HG03521 (cell line): Measurements from ENCODE around the gene TMEM135.
"Not testable (repeated sequence)": the region's sequence is repeated elsewhere in the genome, so short reads cannot be mapped to it uniquely, and the experiment has no call there.

Experiments
- ATAC-seq: cut with Tn5 transposase; IDR thresholded peaks from one replicate; pipeline ENCODE4 v1.9.1; 2021; ENCODE audit warnings: mild to moderate bottlenecking, moderate library complexity; ENCODE audit not compliant: unreplicated experiment

TMEM135 gene

DNA sequence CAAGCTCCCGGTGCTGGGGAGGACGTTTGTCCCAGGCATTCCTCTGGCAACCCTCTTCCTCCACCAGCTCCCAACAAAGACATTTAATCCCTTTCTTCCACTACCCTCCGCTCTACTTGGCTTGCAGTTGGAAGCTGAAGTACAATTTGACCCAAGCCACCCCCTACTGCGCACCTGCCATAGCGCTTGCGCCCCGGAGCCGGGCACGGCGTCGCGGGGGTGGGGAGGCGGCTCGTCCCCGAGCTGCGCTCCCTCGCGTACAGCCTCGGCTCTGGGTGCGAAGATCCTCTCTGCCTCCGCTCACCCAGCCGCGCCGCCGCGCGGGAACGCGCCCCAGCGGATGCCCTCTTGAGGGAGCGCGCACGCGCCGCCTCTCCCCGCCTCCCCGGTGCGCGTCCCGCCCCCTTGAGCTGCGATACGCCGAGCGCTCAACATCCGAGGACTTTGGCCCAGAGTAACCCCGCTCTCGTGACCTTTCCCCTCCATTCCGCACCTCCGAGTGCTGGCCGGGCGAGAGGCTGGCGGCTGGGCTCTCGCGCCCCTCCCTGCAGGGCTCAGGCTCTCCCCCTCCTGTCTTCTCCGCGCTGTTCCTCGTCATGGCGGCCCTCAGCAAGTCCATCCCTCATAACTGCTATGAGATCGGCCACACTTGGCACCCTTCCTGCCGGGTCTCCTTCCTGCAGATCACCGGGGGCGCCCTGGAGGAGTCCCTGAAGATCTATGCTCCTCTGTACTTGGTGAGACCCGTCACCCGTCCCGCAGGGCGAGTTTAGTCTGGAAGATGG is at the start of gene TMEM135:
Gene TMEM135, plus strand, starts transcription at position 485 of the 785 bp plus-strand sequence. Its CDS starts 112 bp downstream, at position 597.
- peak; percentile 99 for ATAC-seq

DNA sequence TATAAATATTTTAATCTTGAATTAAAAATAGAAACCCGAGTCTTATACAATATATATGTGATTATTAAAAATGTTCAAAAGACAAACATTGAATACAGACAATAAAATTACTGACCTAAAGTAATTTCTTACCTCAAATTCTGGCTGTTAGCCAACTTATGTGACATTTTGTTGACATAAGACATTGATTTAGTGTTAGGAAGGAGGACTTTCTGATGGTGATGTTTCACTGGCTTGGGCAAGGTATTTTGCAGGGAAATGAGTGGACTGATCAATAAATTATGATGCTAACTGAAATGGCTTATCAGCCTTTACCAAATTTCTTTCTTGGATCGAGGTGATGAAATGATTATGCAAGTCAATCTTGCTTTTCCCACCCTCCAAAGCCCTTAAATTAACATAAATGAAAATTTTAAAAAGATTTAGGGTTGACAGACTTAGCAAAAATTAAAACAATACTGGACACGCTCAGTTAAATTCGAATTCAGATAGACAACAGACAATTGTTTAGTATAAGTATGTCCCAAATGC is 49.3 kb upstream of the TMEM135 start:
- ATAC-seq, result no peak

DNA sequence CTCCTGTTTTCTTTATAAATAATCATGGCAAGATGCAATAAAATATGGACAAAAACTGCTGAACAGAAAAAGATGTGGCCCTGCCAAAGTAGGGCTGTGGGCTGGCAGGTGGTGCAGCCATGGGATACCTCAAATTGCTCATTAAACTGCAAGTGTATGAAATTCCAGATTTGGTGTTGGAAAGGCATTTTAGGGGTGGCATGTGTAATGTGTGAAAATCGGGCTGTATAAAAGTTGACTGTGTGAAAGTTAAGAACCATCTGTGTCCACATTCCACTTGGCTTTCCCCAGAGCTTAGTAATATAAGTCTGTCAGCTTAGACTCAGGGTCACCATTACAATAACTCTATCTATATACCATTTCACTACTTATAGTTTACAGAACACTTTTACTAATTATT is 47.7 kb upstream of the TMEM135 start:
- no peak for ATAC-seq

DNA sequence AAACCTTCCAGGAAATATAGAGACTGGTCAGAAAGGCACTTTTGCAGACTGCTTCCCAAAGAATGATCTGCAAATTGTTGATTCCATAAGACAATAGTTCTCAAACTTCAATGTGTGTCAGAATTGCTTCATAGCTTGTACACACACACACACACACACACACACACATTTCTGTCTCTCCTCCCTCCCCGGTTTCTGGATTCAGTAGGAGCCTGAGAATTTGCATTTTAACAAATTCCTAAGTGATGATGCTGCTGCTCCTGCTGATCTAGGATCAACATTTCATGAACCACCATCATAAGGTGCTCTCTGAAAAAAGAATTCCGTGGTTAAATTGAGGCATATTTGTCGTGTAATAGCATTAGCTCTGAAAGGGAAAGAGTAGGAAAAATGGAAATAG is 47.2 kb upstream of the TMEM135 start:
- ATAC-seq, result no peak

DNA sequence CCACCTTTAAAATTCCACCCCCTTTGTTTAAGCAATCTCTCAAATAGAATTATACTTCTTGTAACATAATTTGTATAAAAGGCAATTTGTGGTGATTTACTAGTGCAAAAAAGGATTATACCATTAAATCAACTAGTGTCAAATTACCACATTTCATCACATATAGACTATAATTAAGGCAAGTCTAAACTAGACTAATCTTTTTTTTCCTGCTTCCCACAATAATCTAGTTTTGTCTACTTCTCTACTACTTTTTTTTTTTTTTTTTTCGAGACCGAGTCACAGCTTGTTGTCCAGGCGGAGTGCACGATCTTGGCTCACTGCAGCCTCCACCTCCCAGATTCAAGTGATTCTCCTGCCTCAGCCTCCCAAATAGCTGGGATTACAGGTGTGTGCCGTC is 46.4 kb upstream of the TMEM135 start:
- ATAC-seq, result no peak

DNA sequence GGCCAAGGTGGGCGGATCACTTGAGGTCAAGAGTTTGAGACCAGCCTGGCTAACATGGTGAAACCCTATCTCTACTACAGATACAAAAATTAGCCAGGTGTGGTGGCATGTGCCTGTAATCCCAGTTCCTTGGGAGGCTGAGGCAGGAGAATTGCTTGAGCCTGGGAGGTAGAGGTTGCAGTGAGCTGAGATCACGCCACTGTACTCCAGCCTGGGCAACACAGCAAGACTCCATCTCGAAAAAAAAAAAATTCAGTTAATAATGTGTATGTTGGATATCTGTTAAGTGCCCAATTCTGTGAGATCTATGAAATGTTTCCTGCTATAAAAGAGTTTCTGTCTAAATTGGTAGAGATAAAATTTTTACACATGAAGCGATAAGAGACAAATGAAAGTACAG is 45.4 kb upstream of the TMEM135 start:
- not testable (repeated sequence) for ATAC-seq

DNA sequence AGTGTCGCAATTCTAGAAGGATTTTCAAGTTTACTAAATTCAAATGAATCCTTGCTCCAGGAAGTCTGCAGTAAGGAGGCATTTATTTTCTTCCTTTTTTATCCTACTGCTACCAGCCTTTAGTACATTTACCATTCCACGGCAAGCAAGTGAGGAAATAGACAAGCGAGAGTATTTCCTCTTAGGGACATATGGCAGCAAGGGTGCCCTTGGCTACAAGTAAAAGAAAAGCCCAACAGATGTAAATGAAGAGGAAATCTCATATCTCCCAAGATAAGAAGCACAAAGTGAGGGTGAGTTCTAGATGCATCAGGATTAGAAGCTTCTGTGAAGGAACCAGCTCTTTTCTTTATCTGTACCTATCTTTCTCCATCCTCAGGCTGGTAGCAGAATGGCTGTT is 44.7 kb upstream of the TMEM135 start:
- no peak for ATAC-seq

DNA sequence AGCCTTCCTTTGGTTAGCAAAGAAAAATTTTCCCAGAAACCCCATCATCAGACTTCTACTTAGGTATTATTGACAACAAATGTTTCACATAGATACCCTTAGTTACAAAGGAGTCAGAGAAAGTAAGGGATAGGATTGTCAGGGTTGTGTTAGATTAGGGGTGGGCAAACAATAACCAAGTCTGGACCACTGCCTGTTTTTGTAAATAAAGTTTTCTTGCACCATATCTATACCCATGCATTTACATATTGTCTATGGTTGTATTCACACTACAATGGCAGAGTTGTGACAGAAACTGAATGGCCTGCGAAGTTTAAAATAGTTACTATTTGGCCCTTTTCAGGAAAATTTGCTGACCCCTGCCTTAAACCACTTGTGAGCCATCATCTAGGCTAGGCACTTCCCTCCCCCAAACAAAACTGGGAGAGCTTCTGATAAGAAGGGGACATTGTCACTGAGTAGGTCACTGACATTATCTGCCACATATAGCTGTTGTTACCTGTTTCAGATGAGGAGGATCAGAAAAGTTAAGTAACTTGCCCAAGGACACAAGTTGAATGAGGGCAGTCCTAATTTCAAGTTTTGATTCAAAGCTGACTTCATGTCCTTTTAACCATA is 40.7 kb upstream of the TMEM135 start:
- ATAC-seq, result no peak

DNA sequence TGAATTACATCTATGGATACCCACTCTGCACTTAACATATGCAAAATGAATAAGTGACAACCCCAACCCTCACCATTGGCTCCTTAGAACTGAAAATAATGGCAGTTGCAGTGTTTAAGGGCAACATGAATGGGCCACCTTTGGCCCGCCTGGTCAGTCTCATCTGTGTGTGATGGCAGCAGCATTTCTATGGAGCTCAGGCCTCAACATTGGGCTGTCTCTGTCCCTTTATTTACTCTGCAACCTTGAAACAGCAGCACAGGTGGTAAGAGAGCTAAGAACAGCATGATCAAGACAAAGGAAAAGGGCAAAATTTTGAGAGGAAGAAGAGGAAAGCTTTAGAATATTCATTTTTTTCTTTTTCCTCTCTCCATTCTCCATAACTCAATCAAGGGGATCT is 38.3 kb upstream of the TMEM135 start:
- no peak for ATAC-seq

DNA sequence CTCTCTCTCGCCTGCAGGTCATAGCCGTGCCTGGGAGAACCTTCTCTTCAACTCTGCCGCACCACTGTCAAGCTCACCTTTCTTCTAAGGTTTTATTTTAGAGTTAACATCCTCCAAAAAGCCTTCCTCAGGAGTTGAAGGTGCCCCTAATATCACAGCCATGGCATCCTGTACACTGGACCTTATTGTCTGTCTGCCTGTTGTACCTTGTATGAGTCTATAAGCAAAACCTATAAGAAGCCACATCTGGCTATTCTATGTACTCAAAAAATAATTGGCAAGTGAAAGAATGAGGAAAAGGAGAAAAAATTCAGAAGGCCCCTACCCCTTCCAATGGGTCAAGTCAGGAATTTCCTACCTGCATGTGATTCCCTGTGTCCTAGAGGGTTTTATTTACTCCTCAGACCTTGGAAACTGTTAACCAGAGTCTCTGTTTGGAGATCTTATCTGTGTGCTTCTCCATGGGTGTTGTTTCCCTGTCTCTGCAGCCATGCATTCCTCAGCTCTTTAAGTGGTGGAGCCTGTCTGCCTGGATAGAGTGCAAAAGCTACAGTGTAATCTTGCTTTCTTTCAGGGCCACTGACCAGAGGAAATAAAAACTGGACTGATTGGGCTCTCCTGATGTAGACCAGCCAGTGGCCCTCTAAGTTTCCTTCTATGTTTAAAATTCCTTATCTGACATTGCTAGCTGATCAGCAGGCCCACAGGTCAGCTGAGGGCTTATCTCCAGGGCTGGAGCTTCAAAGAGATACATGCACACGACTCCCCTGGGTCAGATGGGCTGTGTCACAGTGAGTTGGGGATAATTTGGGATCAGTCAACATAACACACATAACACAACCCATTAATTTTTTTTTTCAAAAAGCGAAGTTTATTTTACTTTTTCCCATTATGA is 37.6 kb upstream of the TMEM135 start:
- no peak for ATAC-seq

DNA sequence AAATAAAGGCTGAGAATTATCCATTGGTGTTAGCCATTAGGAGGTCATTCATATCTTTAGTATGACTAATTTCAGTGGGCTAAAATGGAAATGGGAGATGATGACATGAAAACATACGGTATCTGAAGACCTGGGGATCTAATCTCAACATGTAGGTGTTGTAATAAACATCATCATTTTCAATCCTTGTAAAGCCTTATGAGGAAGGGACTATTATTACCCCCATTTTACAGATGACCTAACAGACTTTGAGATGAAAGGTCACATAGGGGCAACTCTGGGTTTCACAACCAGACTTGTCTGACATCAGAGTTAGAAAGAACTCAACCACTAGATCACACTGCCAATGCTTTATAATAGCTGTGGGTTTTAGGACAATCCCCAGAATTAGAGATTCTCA is 34.8 kb upstream of the TMEM135 start:
- no peak for ATAC-seq

DNA sequence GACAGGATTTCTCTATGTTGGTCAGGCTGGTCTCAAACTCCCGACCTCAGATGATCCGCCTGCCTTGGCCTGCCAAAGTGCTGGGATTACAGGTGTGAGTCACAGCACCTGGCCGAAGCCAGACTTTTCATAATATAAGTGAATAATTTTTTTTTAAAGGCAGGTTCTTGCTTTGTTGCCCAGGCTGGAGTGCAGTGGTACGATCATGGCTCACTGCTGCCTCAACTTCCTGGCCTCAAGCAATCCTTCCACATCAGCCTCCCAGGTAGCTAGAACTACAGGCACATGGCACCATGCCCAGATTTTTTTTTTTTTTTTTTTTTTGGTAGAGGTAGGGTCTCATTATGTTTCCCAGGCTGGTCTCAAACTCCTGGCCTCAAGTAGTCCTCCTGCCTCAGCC is 33.5 kb upstream of the TMEM135 start:
- not testable (repeated sequence) for ATAC-seq

DNA sequence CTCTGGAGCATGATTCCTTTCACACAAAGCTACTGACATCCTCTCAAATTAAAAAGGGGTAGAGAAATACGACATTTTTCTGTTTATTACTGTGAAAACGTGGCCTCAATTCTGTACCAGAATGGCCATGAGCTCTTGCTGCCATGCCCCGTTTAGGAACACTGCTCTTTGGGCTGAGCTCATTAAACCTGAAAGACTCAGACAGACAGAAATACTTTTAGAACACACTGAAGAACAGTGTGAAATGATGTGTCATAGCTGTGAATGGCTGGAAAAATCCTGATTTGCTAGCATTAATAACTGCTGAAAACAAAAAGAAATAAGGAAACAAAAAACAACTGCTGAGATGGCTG is 32.2 kb upstream of the TMEM135 start:
- ATAC-seq, result no peak

DNA sequence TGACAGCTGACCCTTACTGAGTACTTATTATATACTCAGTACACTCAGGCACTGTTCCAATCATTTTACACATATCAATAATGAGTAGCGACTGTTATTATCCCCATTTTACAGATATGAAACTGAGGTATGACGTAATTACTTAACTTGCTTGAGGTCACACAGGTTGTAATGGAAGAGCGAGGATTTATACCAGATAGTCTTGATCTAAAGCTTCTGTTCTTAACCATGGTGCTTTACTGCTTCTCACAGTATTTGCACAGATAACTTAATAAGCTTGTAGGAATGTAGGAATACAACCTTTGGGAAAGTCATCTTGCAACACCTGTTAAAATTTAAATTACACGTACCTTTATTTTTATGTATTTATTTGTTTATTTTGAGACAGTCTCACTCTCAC is 31.7 kb upstream of the TMEM135 start:
- ATAC-seq, result no peak

DNA sequence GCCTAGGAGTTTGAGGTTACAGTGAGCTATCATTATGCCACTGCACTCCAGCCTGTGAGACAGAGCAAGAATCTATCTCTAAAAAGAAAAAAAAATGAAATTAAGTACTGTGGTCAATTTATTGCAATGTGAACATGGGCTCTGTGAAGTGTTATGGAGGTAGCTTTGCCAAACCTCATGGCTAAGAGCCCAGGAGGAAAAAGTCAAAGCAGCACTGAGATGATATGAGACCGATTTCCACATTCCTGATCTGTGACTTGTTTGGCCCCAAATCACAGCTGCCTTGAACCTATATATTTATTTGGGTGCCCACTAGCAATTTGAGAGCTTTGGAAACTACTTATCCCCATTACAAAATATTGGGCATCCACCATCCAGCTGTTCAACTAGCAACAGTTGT is 29.8 kb upstream of the TMEM135 start:
- ATAC-seq, result no peak

DNA sequence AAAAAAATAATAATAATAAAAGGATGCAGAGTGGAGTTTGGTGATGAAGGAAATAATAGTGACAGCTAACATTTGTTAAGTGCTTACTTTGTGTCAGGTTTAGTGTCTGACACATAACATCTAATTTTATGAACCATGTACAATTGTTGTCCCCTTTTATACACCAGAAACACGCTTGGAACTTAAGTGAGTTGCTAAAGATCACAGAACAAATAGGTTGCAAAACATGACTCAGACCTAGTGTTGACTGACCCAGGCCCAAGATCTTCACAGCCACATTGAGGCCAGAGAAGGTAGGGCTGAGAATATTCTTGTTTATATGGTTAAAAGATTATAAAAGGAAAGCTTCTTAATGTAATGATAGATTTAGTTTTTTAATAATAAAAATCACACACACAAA is 25.6 kb upstream of the TMEM135 start:
- no peak for ATAC-seq

DNA sequence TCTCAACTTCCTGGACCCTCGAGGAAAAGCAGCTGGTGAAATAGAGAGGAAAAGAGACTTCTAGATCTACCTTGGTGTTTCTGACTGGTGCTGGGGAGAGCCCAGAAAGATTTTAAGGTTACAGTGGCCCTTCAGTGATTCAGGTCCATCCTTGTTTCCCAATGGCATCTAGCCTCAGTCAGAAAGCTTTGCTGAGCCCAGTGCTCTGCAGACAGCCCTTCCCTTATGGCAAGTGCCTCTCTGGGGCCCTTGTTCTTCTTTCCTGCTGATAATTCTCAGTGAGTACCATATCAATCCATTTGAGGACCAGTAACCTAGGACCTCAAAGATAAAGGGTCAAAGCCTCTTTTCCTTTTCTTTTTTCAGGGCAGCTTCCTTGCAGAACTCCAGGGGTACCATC is 25.1 kb upstream of the TMEM135 start:
- ATAC-seq, result no peak

DNA sequence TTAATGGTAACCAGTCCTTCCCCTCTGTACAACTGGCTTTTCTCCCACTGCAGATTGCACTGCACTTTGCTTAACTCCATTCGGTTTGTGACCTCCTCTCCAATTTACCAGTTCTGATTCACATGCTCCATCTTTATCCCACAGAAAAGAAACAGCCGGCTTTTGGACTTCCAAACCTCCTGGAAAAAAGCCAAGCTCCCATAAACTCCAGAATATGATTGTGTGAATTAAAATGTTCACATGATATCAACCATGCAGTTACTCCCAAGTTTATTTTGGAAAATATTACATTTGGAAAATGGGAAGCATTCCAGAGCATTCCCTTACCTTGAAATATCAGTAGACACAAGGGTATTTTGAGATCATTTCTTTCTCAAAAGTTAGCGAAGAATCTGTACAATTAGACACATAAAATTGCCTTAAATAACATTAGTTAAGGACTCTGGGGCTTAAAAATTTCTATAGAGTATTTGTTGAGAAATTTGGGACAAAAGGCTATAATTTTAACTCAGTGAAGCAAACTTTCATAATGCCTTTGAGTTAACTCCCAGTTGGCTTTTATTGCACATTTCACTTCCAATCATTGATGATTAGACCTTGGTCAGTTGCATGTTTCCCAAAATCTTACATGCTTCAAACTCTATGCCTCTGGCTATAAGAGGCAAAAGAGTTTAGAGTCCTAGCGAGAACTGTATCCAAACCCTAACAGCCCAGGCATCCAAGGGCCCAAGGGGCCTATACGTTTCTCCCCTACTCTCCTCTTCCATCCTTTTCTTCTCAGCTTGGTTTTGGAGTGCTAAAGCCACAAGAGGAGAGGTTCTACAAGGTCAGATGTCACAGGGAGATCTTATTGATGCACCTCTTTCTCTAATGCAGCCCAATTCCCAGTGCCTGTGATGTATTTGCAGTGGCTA is 23.6 kb upstream of the TMEM135 start:
- no peak for ATAC-seq

DNA sequence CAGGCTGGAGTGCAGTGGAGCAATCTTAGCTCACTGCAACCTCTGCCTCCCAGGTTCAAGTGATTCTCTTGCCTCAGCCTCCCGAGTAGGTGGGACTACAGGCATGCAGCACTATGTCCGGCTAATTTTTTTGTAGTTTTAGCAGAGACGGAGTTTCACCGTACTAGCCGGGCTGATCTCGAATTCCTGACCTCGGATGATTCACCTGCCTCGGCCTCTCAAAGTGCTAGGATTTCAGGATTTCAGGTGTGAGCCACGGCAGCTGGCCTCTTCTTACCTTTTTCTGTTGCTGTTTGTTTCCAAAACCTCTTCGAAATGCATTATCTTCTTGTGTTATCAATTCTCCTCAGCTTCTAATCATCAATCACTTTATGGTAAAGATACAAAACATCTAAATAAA is 22.1 kb upstream of the TMEM135 start:
- no peak for ATAC-seq

DNA sequence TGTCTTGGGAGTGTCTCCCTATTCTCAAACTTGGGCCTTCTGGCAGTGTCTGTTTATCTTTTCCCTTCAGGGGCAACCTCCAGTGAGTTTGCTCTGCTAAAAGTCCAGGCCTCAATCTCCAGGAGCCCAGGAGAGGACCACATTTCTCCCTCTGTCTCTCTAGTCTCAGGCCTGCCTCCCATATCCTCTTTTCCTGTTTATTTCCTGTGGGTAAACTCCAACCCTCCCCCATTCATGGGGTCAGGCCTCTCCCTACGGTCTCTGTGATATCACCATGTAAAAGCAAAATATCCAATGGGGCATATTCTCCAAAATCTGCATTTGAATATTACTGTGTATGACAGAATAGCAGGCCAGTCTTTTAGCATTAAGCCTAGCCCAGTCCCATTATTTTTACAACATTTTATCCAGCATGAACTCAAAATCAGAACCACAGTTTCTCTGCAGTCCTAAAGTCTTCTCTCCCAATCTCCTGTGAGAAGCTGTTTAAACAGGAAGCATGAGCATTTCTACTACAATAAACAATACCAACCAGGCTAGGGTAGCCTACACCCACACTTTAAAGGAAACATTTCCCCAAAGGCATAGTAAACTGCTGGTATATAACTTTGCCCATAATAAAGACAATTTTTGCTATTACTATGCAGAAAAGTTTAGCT is 18.0 kb upstream of the TMEM135 start:
- no peak for ATAC-seq
